GM12801 (cell line): ENCODE results near the gene SLC7A8.

ENCODE experiments used
- CTCF ChIP-seq: IDR thresholded peaks from one replicate; pipeline ENCODE4 v1.5.1; 2011; ENCODE audit warnings: control low read depth; ENCODE audit not compliant: insufficient read length; ENCODE audit errors: extremely low read depth

Gene SLC7A8

GRCh38 chr14:23125011-23125410, 58.4 kb downstream of the SLC7A8 start:
- no peak for TF ChIP-seq CTCF

- TF ChIP-seq CTCF = no peak
These were observed 59.0 kb downstream of the SLC7A8 start for GRCh38 chr14:23124337-23124954.

GRCh38 chr14:23123419-23123818, 60.0 kb downstream of the SLC7A8 start:
- no peak for TF ChIP-seq CTCF

GRCh38 chr14:23122086-23122485, 61.4 kb downstream of the SLC7A8 start:
- TF ChIP-seq CTCF = no peak

- no peak for TF ChIP-seq CTCF
These were observed 62.1 kb downstream of the SLC7A8 start for GRCh38 chr14:23121361-23121771.

- TF ChIP-seq CTCF = peak; percentile 89
These were observed 62.8 kb downstream of the SLC7A8 start for GRCh38 chr14:23120541-23121251.

GRCh38 chr14:23119363-23120327, 63.8 kb downstream of the SLC7A8 start:
- TF ChIP-seq CTCF = no peak
